DMS114 treated with DMSO at 0.1 percent for 48 hours (cell line): ENCODE measurements around the gene PEMT.
A peak's percentile ranks its signal among the peaks of the same experiment; 100 is the strongest.

Experiments
- DNase-seq: peaks from one replicate; lab custom pipeline; 2025; ENCODE audit not compliant: unreplicated experiment; lab: John Stamatoyannopoulos, UW

Gene PEMT

GRCh38 chr17:17505610-17506171 is 85.8 kb downstream of the PEMT start:
- no peak for DNase-seq

- no peak for DNase-seq
Measured at GRCh38 chr17:17505151-17505550, 86.4 kb downstream of the PEMT start.

- no peak for DNase-seq
Measured at GRCh38 chr17:17504341-17505140, 87.0 kb downstream of the PEMT start.

GRCh38 chr17:17503566-17504130 is 87.9 kb downstream of the PEMT start:
- no peak for DNase-seq

GRCh38 chr17:17502741-17503565 is 88.6 kb downstream of the PEMT start:
- no peak for DNase-seq

- no peak for DNase-seq
Measured at GRCh38 chr17:17500999-17501605, 90.4 kb downstream of the PEMT start.

- DNase-seq, result no peak
Measured at GRCh38 chr17:17499402-17500145, 91.9 kb downstream of the PEMT start.

GRCh38 chr17:17498606-17499301 is 92.8 kb downstream of the PEMT start:
- no peak for DNase-seq

- no peak for DNase-seq
Measured at GRCh38 chr17:17497845-17498520, 93.5 kb downstream of the PEMT start.

- DNase-seq, result no peak
Measured at GRCh38 chr17:17497065-17497844, 94.3 kb downstream of the PEMT start.

- peak; percentile 1 for DNase-seq
Measured at GRCh38 chr17:17496189-17497064, 95.1 kb downstream of the PEMT start, which contains the start of gene RASD1. TSS of gene RASD1 (minus strand) at chr17:17496395. CDS start at chr17:17496181, 214 bp downstream.

GRCh38 chr17:17495536-17496188 is 95.8 kb downstream of the PEMT start:
- DNase-seq, result no peak

GRCh38 chr17:17494870-17495535 is 96.5 kb downstream of the PEMT start:
- DNase-seq, result no peak

- no peak for DNase-seq
Measured at GRCh38 chr17:17494499-17494869, 97.0 kb downstream of the PEMT start.

GRCh38 chr17:17493986-17494466 is 97.5 kb downstream of the PEMT start:
- no peak for DNase-seq
